ENCODE results near the gene GMPR2. TPM values are rescaled to one million over a fixed set of nuclear protein-coding genes. Genes with fewer than 3 reads are reported as not detected.

GMPR2 gene

Small RNAs within 50 kb of the gene (small RNA-seq; reads per million reads assigned to genes)
- not detected for gene AL136295.4 (ENCODE audit: insufficient read depth)
- not detected for gene CHMP4A (ENCODE audit: insufficient read depth)
- not detected for gene MDP1 (ENCODE audit: insufficient read depth)
